ENCODE results near the gene CCDC179.

Gene CCDC179

DNA sequence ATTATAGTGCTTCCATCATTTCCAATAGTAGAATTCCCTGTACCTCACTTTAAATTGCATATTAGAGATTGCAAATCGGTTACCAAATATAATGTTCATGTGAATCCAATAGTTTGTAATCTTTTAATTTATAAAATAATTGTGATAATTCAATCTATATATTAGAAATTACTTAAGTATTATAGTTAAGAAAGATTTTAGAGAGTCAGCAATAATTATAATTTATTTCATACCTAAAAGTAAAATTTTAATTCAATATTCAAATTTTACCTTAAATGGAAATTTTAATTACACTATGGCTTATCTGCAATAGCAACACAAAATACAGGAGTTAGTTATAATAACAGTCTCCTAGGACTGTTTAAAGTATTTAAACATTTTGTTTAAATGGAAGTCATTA, 13.5 kb downstream of the CCDC179 start:
- TF ChIP-seq, protein P1, sequence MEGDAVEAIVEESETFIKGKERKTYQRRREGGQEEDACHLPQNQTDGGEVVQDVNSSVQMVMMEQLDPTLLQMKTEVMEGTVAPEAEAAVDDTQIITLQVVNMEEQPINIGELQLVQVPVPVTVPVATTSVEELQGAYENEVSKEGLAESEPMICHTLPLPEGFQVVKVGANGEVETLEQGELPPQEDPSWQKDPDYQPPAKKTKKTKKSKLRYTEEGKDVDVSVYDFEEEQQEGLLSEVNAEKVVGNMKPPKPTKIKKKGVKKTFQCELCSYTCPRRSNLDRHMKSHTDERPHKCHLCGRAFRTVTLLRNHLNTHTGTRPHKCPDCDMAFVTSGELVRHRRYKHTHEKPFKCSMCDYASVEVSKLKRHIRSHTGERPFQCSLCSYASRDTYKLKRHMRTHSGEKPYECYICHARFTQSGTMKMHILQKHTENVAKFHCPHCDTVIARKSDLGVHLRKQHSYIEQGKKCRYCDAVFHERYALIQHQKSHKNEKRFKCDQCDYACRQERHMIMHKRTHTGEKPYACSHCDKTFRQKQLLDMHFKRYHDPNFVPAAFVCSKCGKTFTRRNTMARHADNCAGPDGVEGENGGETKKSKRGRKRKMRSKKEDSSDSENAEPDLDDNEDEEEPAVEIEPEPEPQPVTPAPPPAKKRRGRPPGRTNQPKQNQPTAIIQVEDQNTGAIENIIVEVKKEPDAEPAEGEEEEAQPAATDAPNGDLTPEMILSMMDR (conservative IDR thresholded peaks at IDR 0.05; ENCODE audit: low read length) = no peak
- no peak for DNase-seq (ENCODE audit: low read depth)
- H3K4me3 ChIP-seq (ENCODE audit: low read length) = no peak overlapping the region

DNA sequence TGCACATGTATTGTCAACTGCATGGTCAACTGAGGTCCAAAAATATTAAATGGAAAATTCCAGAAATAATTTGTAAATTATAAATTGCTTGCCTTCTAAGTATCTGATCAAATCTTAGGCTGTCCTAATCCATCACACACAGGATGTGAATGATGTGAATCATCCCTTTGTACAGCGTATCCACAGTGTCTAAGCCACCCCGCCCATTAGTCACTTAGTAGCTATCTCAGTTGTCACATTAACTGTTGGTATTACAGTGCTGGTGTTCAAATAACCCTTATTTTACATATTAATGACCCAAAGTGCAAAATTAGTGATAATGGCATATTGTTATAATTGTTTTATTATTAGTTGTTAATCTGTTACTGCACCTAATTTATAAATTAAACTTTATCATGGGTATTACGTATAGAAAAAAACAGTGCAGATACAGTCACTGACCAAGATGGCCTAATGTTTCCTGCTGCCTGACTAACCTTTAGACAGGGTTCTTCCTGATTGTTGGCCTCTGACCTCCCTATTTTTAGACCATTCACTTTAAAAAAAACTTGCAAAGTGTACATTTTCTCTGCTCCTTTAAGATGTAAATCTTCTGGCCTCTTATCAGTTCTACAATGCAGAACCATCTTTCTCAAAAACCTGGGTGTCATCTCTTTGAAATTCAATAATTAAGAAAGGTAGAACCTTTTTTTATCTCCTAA, 27.8 kb downstream of the CCDC179 start:
- TF ChIP-seq, protein P1 (conservative IDR thresholded peaks at IDR 0.05; ENCODE audit: low read length) = no peak
- no peak for DNase-seq (ENCODE audit: low read depth)
- H3K4me3 ChIP-seq (ENCODE audit: low read length) = no peak overlapping the region

DNA sequence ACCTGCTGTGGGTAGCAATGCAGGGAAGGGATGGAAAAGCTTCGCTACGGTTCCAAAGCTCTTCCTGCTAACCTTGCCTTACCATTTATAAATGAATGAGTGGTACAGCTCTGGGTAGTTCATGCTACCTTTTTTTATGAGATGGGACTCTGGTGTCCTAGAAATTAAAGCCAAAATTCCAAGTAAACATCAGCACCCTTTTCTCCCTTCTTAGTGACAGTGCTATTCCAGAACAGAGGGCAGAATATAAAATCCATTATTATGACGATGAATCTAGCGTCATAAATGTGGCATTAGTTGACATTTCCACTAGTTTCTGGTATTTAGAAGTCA, 30.2 kb downstream of the CCDC179 start:
- H3K4me3 ChIP-seq (ENCODE audit: low read length) = peak overlapping the region; percentile 77
- TF ChIP-seq, protein P1 (conservative IDR thresholded peaks at IDR 0.05; ENCODE audit: low read length) = no peak
- no peak for DNase-seq (ENCODE audit: low read depth)

DNA sequence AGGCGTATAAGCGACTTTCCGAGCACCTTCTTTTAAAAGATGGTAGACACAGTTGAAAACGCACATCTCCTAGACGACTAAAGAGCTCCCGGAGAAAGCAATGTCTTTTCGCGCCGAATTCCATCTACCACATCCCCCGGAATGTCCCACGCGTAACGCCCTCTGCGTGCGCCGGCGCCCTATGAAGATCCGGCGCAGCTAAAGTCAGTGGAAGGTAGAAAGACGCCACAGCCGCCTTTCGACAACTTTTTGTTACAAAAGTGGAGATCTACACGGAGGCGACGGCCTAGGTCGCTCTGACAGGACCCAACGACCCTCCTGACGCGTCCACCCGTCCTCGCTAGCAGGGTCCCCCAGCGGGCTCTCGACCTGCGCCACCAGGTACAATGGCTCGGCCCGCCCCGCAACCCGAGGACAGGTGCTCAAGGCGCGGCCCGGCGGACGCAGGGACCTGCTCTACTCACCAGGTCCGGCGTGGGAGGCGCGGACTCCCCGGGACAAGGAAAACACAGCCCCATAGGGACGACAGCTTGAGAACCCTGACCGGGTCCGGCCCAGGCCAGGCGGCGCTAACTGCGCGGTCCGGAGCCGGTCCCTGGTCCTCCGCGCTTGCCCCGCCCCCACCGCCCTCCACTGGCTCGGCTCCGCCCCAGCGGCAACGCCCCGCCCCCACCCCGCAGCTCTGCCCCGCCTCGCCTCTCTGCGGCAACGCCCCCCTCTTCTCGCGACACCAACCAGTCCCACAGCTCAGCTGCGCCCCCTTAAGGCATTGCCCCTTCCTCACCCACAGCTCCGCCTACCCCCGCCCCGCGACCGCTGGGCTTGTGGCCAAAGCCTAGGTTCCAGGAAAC, 30.8 kb downstream of the CCDC179 start, which contains the start of gene SVIP:
Gene SVIP (minus strand): TSS at position 571 of the 851 bp plus-strand sequence. CDS start 53 bp downstream, at position 518.
- peak; percentile 78 for DNase-seq (ENCODE audit: low read depth)
- TF ChIP-seq, protein P1 (conservative IDR thresholded peaks at IDR 0.05; ENCODE audit: low read length) = peak; percentile 64
- H3K4me3 ChIP-seq (ENCODE audit: low read length) = peak within 1 kb of the TSS; percentile 77

DNA sequence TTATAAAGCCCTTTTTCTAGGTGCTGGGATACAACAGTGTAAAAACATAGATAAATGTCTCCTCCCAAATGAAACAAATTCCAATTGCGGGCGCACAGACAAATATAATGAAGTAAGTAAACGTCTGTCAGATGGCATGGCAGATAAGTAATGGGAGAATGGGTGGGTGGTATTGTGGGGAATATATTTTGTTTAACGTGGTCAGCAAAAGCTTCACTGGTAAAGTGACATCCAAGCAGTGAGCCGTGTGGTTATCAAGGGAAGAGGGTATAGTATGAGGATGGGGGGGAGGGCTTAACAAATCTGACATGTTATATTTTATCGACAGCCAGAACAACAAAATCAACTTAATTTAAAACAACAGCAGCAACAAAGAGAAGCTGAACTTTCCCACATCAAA, 31.9 kb downstream of the CCDC179 start:
- TF ChIP-seq, protein P1 (conservative IDR thresholded peaks at IDR 0.05; ENCODE audit: low read length) = no peak
- no peak overlapping the region for H3K4me3 ChIP-seq (ENCODE audit: low read length)
- no peak for DNase-seq (ENCODE audit: low read depth)

DNA sequence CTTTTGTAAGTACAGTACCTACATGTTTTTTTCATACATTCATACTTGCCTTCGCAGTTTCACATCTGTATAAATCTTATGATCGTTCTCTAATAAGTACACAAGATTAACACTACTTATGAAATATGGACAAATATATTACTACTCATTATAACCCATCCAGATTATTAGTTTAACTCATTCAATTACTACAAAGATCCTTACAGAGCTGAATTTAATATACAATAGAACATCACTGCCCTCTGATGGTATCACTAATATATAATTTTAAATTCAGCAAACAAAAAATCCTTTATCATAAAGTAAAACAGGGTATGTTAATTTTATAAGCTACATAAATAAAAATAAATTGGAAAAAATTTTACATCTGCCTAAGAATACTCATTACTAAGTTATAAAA, 38.1 kb downstream of the CCDC179 start:
- no peak overlapping the region for H3K4me3 ChIP-seq (ENCODE audit: low read length)
- TF ChIP-seq, protein P1 (conservative IDR thresholded peaks at IDR 0.05; ENCODE audit: low read length) = no peak
- no peak for DNase-seq (ENCODE audit: low read depth)

DNA sequence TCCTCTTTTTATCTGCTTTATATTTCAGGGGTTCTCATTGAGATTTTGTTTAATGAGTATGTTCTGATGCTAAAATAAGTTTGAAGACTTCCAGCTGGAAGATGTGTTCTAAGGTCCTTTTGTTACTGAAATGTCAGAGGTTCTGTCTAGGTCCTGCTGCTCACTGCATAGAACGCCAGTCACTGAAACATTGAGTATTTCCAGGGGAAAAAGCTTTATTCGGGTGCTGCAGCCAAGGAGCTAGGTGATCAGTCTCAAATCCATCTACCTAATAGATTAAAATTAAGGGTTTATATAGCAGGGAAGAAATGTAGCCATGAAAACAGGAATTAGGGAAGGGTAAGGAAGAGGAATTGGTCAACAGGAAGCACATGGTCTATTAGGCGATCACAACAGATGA, 50.4 kb downstream of the CCDC179 start:
- TF ChIP-seq, protein P1 (conservative IDR thresholded peaks at IDR 0.05; ENCODE audit: low read length) = no peak
- no peak overlapping the region for H3K4me3 ChIP-seq (ENCODE audit: low read length)
- no peak for DNase-seq (ENCODE audit: low read depth)
